GM13977 (cell line): ENCODE data around the gene LCE3D.

Source experiments
- DNase-seq: peaks from one replicate; pipeline ENCODE4 v3.0.0; 2012; ENCODE audit warnings: low spot score
- in situ Hi-C: fragments of 300-500 bp; cut with MboI; formaldehyde crosslinking; loops from one replicate; pipeline ENCODE4 v1.12.0; 2022; ENCODE audit warnings: low sequenced_read_pairs, low pct_unique_long_range_greater_than_20kb, mixed read lengths, inconsistent platforms; ENCODE audit not compliant: unreplicated experiment
- TF ChIP-seq, protein P1 (sequence below): IDR thresholded peaks from 2 replicates; pipeline ENCODE4 v1.5.1; 2012; ENCODE audit warnings: mild to moderate bottlenecking, control low read depth; ENCODE audit not compliant: insufficient read depth; ENCODE audit errors: extremely low read depth, missing control alignments

The LCE3D gene

DNA sequence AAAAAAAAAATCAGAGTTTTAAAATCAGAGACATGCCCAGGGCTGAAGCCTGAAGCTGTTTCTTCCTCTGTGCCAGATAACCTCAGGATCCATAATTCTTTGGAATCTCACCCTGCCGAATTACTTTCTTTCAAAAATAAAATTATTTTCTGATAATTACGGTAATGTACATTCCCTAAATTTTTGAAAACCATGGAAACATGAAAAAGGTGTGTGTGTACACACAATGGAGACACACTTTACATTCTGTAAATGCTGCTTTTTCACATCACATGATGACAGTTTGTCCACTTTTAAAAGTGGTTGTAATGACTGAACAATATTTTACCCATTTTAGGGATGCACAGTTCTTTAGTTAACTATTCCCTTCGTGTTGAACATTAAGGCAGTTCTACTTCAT is 44.5 kb downstream of the LCE3D start:
- DNase-seq: no peak
- in situ Hi-C loops: no loop called here
- TF ChIP-seq, protein P1, sequence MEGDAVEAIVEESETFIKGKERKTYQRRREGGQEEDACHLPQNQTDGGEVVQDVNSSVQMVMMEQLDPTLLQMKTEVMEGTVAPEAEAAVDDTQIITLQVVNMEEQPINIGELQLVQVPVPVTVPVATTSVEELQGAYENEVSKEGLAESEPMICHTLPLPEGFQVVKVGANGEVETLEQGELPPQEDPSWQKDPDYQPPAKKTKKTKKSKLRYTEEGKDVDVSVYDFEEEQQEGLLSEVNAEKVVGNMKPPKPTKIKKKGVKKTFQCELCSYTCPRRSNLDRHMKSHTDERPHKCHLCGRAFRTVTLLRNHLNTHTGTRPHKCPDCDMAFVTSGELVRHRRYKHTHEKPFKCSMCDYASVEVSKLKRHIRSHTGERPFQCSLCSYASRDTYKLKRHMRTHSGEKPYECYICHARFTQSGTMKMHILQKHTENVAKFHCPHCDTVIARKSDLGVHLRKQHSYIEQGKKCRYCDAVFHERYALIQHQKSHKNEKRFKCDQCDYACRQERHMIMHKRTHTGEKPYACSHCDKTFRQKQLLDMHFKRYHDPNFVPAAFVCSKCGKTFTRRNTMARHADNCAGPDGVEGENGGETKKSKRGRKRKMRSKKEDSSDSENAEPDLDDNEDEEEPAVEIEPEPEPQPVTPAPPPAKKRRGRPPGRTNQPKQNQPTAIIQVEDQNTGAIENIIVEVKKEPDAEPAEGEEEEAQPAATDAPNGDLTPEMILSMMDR: no peak

GRCh38 chr1:152533327-152533938 is 46.9 kb downstream of the LCE3D start:
- in situ Hi-C loops: no loop called here
- TF ChIP-seq, protein P1: peak; percentile 70
- DNase-seq: no peak
